Measurements from ENCODE around the gene NECAP2.
"Not testable (repeated sequence)": the region's sequence is repeated elsewhere in the genome, so short reads cannot be mapped to it uniquely, and the experiment has no call there.

The NECAP2 gene

DNA sequence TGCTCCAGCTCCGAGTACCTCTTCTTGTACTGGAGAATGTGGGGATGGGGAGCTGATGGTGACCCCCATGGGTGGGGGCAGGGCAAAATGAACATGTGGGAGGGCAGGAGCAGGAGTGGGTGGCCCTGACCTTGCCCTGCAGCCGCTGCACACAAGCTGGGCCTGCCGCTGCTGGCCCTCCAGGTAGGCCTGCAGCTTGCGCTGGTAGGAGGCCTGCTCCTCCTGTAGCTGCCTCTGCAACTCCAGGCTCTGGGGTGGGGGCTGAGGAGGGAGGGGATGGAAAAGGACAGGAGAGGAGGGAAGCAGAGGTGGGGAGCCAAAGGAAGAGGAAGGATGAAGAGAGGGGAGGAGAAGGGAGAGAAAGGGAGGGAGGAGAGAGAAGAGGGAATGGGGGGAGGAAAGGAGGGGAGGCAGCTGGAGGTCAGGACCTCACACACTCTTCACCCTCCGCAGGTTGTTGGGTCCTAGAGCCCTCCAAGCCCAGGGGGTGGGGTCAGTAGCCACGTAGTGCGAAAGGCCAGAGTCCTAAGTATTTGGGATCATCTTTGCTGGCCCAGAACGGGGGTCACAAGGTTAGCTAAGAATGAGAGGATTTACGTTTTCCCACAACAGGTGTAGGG lies 50.6 kb downstream of the NECAP2 start:
- Histone ChIP-seq H3K4me3 (ENCODE audit: low read depth in 1 of 2, low read length in 2 of 2) (no peak overlapping the region), H3K36me3 (ENCODE audit: control insufficient read depth in 1 of 2, insufficient read depth in 2 of 2, low read length in 2 of 2) (peaks cover 0 to 1% of the 10 kb centered on the region in 2 donors), H3K9ac (ENCODE audit: low read depth in 1 of 2, low read length in 2 of 2) (no peak overlapping the region), H3K4me1 (ENCODE audit: control insufficient read depth in 1 of 2, insufficient read depth in 2 of 2, low read length in 2 of 2) (no peaks in the 10 kb centered on the region), H3K27ac (ENCODE audit: low read depth, low read length) (no peak overlapping the region), H3K9me3 (ENCODE audit: control insufficient read depth in 1 of 2, low read length in 2 of 2) (no peaks in the 10 kb centered on the region), H3K27me3 (ENCODE audit: control insufficient read depth in 1 of 2, insufficient read depth in 2 of 2, low read length in 2 of 2) (no peaks in the 10 kb centered on the region)

DNA sequence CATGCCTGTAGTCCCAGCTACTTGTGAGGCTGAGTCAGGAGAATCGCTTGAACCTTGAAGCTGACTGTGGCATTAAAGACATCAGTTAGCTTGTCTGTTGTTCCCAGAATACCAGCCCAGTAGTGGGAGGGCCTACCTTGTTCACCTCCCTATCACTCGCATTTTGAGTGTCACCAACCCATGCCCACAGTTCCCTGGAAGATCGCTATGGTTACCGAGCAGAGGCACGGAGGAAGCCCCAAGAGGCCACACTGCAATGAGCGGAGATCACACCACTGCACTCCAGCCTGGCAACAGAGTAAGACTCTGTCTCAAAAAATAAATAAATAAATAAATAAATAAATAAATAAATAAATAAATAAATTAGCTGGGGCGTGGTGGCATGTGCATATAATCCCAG lies 52.4 kb downstream of the NECAP2 start:
- H3K36me3 ChIP-seq (ENCODE audit: control insufficient read depth in 1 of 2, insufficient read depth in 2 of 2, low read length in 2 of 2); H3K27me3 ChIP-seq (ENCODE audit: control insufficient read depth in 1 of 2, insufficient read depth in 2 of 2, low read length in 2 of 2); H3K4me1 ChIP-seq (ENCODE audit: control insufficient read depth in 1 of 2, insufficient read depth in 2 of 2, low read length in 2 of 2); H3K9me3 ChIP-seq (ENCODE audit: control insufficient read depth in 1 of 2, low read length in 2 of 2); H3K27ac ChIP-seq (ENCODE audit: low read depth, low read length); H3K9ac ChIP-seq (ENCODE audit: low read depth in 1 of 2, low read length in 2 of 2); H3K4me3 ChIP-seq (ENCODE audit: low read depth in 1 of 2, low read length in 2 of 2): not testable (repeated sequence)

DNA sequence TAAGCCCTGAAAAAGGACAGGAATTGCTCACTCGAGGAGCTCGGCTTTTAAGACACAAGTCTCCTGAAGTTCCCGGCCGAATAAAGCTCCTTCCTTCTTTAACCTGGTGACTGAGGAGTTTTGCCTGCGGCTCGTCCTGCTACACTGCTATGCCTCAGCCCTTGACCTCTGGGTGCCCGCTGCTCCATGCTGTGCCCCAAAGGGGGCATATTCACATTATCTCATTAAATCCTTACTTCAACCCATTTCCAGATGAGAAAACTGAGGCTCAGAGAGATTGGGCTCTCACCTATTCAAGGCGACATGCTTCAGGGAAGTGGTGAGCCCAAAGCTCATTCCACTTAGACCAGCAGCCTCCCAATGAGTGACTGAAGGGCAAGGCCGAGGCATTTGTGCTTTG lies 53.2 kb downstream of the NECAP2 start:
- H3K27me3 ChIP-seq (ENCODE audit: control insufficient read depth in 1 of 2, insufficient read depth in 2 of 2, low read length in 2 of 2); H3K36me3 ChIP-seq (ENCODE audit: control insufficient read depth in 1 of 2, insufficient read depth in 2 of 2, low read length in 2 of 2); H3K4me1 ChIP-seq (ENCODE audit: control insufficient read depth in 1 of 2, insufficient read depth in 2 of 2, low read length in 2 of 2); H3K9ac ChIP-seq (ENCODE audit: low read depth in 1 of 2, low read length in 2 of 2); H3K27ac ChIP-seq (ENCODE audit: low read depth, low read length); H3K4me3 ChIP-seq (ENCODE audit: low read depth in 1 of 2, low read length in 2 of 2); H3K9me3 ChIP-seq (ENCODE audit: control insufficient read depth in 1 of 2, low read length in 2 of 2): not testable (repeated sequence)

DNA sequence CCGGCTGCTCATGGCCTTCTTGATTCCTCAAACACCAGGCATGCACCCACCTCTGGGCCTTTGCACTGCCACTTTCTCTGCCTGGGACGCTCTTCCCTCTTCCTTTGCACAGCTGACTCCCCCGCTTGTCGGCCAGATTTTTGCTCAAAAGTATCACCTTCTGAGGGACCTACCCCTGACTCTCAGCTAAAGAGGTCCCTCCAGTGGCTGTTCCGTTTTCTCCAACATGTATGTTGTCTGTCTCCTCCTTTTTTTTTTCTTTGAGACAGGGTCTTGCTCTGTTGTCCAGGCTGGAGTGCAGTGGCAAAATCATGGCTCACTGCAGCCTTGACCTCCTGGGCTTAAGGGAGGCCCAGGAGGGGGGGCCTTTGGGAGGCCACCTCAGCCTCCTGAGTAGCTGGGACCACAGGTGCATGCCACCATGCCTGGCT lies 57.0 kb downstream of the NECAP2 start:
- H3K4me3 ChIP-seq (ENCODE audit: low read depth in 1 of 2, low read length in 2 of 2); H3K27ac ChIP-seq (ENCODE audit: low read depth, low read length); H3K27me3 ChIP-seq (ENCODE audit: control insufficient read depth in 1 of 2, insufficient read depth in 2 of 2, low read length in 2 of 2); H3K9ac ChIP-seq (ENCODE audit: low read depth in 1 of 2, low read length in 2 of 2); H3K9me3 ChIP-seq (ENCODE audit: control insufficient read depth in 1 of 2, low read length in 2 of 2); H3K36me3 ChIP-seq (ENCODE audit: control insufficient read depth in 1 of 2, insufficient read depth in 2 of 2, low read length in 2 of 2); H3K4me1 ChIP-seq (ENCODE audit: control insufficient read depth in 1 of 2, insufficient read depth in 2 of 2, low read length in 2 of 2): not testable (repeated sequence)

DNA sequence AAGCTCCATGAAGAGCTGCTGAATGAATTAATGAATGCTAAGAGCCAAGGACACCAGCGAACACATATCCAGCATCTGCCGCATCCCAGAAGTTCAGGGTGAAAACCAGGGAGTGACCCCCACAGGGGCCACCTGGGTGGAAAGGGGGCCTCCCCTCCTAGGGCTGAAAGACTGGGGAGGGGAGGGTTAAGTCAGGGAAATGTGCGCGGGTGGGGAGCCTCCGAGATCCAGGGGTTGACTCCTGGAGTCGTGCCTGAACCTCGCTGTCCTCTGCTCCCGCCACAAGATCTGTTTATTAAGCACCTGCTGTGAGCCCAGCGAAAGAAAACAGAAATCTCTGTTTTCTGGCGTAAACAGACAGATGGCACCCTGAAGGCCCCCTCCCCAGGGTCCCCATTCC lies 57.5 kb downstream of the NECAP2 start:
- not testable (repeated sequence) for H3K4me3 ChIP-seq (ENCODE audit: low read depth in 1 of 2, low read length in 2 of 2); H3K27me3 ChIP-seq (ENCODE audit: control insufficient read depth in 1 of 2, insufficient read depth in 2 of 2, low read length in 2 of 2); H3K4me1 ChIP-seq (ENCODE audit: control insufficient read depth in 1 of 2, insufficient read depth in 2 of 2, low read length in 2 of 2); H3K36me3 ChIP-seq (ENCODE audit: control insufficient read depth in 1 of 2, insufficient read depth in 2 of 2, low read length in 2 of 2); H3K9me3 ChIP-seq (ENCODE audit: control insufficient read depth in 1 of 2, low read length in 2 of 2); H3K27ac ChIP-seq (ENCODE audit: low read depth, low read length)
- peak overlapping the region in 1 of 2 donors; percentile 33 for H3K9ac ChIP-seq (ENCODE audit: low read depth in 1 of 2, low read length in 2 of 2)

DNA sequence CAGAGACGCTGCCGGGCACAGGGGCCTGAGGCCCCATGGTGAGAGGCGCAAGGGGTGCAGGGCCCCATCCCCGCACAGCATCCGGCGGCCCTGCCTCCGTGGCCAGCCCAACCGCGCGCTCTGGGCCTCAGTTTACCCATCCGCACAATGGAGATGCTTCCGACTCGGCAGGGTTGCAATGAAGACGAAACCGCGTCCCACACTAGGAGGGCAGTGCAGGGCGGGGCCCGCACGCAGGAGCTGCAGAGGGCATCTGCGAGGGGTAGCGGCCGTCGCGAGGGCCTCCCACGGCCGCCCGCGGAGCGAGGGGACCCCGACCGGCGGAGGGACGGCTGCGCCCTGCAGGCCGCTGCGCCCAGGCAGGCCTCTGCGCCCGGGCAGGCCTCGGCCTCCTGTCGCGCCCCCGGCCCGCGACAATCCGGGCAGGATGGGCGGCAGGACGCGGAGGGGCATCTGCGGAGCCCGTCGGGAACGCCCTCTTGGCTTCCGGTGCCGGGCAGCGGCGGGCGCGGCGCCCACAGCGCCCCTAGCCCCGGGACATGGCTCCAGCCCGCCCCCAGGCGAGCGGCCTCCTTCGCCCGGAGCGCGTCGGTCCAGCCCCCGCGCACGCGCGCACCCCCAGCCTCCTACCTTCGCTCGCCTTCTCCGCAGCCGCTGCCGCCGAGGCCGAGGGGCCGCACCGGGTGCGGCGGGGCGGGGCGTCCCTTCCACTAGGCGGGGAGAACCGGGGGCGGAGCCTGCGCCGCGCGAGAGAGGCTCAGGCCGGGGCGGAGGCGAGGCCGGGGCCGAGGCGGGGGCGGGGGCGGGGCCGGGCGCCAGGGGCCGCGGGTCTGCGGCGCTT lies 58.3 kb downstream of the NECAP2 start:
- H3K4me3 ChIP-seq (ENCODE audit: low read depth in 1 of 2, low read length in 2 of 2) = peak overlapping the region; percentile 63 to 83
- peak overlapping the region; percentile 72 to 81 for H3K9ac ChIP-seq (ENCODE audit: low read depth in 1 of 2, low read length in 2 of 2)
- H3K27me3 ChIP-seq (ENCODE audit: control insufficient read depth in 1 of 2, insufficient read depth in 2 of 2, low read length in 2 of 2) = no peaks in the 10 kb centered on the region
- peaks cover 0 to 9% of the 10 kb centered on the region in 2 donors for H3K4me1 ChIP-seq (ENCODE audit: control insufficient read depth in 1 of 2, insufficient read depth in 2 of 2, low read length in 2 of 2)
- no peaks in the 10 kb centered on the region for H3K9me3 ChIP-seq (ENCODE audit: control insufficient read depth in 1 of 2, low read length in 2 of 2)
- peak overlapping the region; percentile 36 for H3K27ac ChIP-seq (ENCODE audit: low read depth, low read length)
- no peaks in the 10 kb centered on the region for H3K36me3 ChIP-seq (ENCODE audit: control insufficient read depth in 1 of 2, insufficient read depth in 2 of 2, low read length in 2 of 2)

DNA sequence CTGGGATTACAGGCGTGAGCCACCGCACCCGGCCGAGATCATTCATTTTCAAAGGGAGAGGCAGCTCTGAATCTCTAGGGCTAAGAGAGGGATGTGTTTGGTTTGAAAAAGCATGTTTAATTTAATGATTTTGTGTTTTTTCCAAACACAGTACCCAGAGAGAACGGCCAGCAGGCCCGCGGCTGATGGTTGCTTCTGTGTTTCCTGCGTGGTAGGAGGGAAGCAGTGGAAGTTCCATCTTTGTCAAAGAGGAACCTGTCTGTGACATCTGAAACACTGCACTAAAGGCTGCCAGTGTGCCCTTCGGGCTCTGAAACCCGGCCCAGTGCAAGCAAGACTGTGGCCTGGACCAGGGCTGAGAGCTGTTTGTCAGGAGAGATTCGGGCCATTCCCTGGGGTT lies 59.9 kb downstream of the NECAP2 start:
- H3K36me3 ChIP-seq (ENCODE audit: control insufficient read depth in 1 of 2, insufficient read depth in 2 of 2, low read length in 2 of 2); H3K4me3 ChIP-seq (ENCODE audit: low read depth in 1 of 2, low read length in 2 of 2); H3K4me1 ChIP-seq (ENCODE audit: control insufficient read depth in 1 of 2, insufficient read depth in 2 of 2, low read length in 2 of 2): not testable (repeated sequence)

DNA sequence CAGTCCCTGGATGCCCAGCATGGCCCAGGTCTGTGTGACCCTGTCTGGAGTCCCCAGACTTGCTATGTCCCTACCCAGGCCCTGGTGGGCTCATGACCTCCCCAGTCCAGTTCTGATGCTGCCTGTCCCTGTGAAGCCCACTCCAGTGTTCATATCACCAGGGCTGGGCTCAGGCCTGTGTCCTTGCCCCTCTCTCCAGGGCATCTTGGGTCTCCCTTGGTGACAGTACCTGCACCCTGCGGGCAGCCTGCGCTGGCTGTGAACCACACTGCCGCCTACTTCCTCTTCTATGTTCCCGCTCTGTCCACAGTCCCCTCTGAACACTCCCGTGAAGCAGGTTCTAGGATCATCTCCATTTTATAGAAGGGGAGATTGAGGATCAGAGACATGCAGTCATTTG lies 60.5 kb downstream of the NECAP2 start:
- H3K36me3 ChIP-seq (ENCODE audit: control insufficient read depth in 1 of 2, insufficient read depth in 2 of 2, low read length in 2 of 2); H3K9ac ChIP-seq (ENCODE audit: low read depth in 1 of 2, low read length in 2 of 2); H3K4me3 ChIP-seq (ENCODE audit: low read depth in 1 of 2, low read length in 2 of 2); H3K27me3 ChIP-seq (ENCODE audit: control insufficient read depth in 1 of 2, insufficient read depth in 2 of 2, low read length in 2 of 2); H3K4me1 ChIP-seq (ENCODE audit: control insufficient read depth in 1 of 2, insufficient read depth in 2 of 2, low read length in 2 of 2); H3K27ac ChIP-seq (ENCODE audit: low read depth, low read length); H3K9me3 ChIP-seq (ENCODE audit: control insufficient read depth in 1 of 2, low read length in 2 of 2): not testable (repeated sequence)

More for the DNA sequence above, 59.9 kb downstream of the NECAP2 start:
- not testable (repeated sequence) for H3K9me3 ChIP-seq (ENCODE audit: control insufficient read depth in 1 of 2, low read length in 2 of 2); H3K27me3 ChIP-seq (ENCODE audit: control insufficient read depth in 1 of 2, insufficient read depth in 2 of 2, low read length in 2 of 2); H3K9ac ChIP-seq (ENCODE audit: low read depth in 1 of 2, low read length in 2 of 2); H3K27ac ChIP-seq (ENCODE audit: low read depth, low read length)

DNA sequence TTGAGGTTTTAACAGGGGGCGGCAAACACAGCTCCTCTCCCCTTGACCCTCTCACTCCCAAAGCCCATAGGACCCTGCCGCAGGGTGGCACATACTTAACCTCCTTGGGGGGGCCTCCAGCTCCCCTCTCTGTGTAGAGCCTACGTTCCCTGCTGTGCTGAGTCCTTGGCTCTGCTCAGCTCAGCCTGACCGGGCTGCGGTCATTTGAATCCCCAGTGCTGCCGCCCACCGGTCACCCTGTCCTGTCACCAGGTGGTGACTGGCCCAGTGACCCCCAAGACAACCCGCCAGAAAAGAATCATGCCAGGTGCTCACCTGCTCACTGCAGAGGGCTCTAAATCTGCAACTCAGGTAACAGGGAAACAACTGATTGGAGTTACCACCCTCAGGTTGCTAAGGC lies 60.9 kb downstream of the NECAP2 start:
- H3K4me3 ChIP-seq (ENCODE audit: low read depth in 1 of 2, low read length in 2 of 2); H3K27me3 ChIP-seq (ENCODE audit: control insufficient read depth in 1 of 2, insufficient read depth in 2 of 2, low read length in 2 of 2); H3K9ac ChIP-seq (ENCODE audit: low read depth in 1 of 2, low read length in 2 of 2); H3K36me3 ChIP-seq (ENCODE audit: control insufficient read depth in 1 of 2, insufficient read depth in 2 of 2, low read length in 2 of 2); H3K27ac ChIP-seq (ENCODE audit: low read depth, low read length); H3K4me1 ChIP-seq (ENCODE audit: control insufficient read depth in 1 of 2, insufficient read depth in 2 of 2, low read length in 2 of 2); H3K9me3 ChIP-seq (ENCODE audit: control insufficient read depth in 1 of 2, low read length in 2 of 2): not testable (repeated sequence)

DNA sequence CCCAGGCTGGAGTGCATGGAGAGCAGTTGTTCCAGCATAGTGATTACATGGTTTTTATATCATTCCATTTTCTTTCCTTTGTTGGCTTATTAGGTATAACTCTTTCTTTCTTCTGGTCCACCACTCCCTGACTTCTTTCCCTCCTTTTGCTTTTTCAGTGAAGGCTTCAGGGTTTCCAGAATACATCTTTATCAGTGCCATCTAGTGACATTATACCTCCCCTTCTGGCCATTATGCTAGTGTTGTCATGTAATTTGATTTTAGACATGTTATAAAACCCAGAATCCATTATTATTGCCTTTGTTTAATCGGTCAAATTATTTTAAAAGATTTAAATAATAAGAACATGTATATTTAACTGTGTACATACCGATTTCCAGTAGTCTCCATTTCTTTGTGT lies 63.0 kb downstream of the NECAP2 start:
- Histone ChIP-seq H3K9ac (ENCODE audit: low read depth in 1 of 2, low read length in 2 of 2) (no peak overlapping the region), H3K9me3 (ENCODE audit: control insufficient read depth in 1 of 2, low read length in 2 of 2) (peaks cover 3 to 4% of the 10 kb centered on the region in 2 donors), H3K27ac (ENCODE audit: low read depth, low read length) (no peak overlapping the region), H3K4me3 (ENCODE audit: low read depth in 1 of 2, low read length in 2 of 2) (no peak overlapping the region), H3K27me3 (ENCODE audit: control insufficient read depth in 1 of 2, insufficient read depth in 2 of 2, low read length in 2 of 2) (no peaks in the 10 kb centered on the region), H3K4me1 (ENCODE audit: control insufficient read depth in 1 of 2, insufficient read depth in 2 of 2, low read length in 2 of 2) (peaks cover 0 to 7% of the 10 kb centered on the region in 2 donors), H3K36me3 (ENCODE audit: control insufficient read depth in 1 of 2, insufficient read depth in 2 of 2, low read length in 2 of 2) (no peaks in the 10 kb centered on the region)

Measured in duodenal mucosa (tissue), 2 donors.